GM12801 (cell line): Measurements from ENCODE around the gene ETV3.

Experiments used
- TF ChIP-seq, protein P1 (sequence below): IDR thresholded peaks from one replicate; pipeline ENCODE4 v1.5.1; 2011; ENCODE audit warnings: control low read depth; ENCODE audit not compliant: insufficient read length; ENCODE audit errors: extremely low read depth

The ETV3 gene

GRCh38 chr1:157084720-157085119 is 53.5 kb downstream of the ETV3 start:
- TF ChIP-seq, protein P1, sequence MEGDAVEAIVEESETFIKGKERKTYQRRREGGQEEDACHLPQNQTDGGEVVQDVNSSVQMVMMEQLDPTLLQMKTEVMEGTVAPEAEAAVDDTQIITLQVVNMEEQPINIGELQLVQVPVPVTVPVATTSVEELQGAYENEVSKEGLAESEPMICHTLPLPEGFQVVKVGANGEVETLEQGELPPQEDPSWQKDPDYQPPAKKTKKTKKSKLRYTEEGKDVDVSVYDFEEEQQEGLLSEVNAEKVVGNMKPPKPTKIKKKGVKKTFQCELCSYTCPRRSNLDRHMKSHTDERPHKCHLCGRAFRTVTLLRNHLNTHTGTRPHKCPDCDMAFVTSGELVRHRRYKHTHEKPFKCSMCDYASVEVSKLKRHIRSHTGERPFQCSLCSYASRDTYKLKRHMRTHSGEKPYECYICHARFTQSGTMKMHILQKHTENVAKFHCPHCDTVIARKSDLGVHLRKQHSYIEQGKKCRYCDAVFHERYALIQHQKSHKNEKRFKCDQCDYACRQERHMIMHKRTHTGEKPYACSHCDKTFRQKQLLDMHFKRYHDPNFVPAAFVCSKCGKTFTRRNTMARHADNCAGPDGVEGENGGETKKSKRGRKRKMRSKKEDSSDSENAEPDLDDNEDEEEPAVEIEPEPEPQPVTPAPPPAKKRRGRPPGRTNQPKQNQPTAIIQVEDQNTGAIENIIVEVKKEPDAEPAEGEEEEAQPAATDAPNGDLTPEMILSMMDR, result no peak

- TF ChIP-seq, protein P1, result no peak
Observed at GRCh38 chr1:157081707-157082106, 56.5 kb downstream of the ETV3 start.

DNA sequence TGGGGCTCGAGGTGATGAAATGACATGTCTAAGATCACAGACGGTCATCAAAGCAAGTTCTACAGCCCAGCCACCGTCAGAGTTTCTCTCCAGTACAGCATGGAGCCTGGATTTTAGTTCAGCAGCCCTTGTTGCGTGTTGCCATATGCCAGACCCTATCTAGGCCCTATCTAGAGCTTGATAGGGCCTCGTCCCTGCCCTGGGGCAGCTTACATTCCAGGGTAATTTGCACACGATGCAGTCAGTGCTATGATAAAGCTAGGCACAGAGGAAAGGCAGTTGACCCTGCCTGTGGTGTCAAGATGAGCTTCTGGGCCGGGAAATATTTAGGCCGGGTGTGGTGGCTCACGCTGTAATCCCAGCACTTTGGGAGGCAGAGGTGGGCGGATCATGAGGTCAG is 57.5 kb downstream of the ETV3 start:
- TF ChIP-seq, protein P1, result no peak

- TF ChIP-seq, protein P1, result no peak
Observed at GRCh38 chr1:157077394-157077793, 60.8 kb downstream of the ETV3 start.

DNA sequence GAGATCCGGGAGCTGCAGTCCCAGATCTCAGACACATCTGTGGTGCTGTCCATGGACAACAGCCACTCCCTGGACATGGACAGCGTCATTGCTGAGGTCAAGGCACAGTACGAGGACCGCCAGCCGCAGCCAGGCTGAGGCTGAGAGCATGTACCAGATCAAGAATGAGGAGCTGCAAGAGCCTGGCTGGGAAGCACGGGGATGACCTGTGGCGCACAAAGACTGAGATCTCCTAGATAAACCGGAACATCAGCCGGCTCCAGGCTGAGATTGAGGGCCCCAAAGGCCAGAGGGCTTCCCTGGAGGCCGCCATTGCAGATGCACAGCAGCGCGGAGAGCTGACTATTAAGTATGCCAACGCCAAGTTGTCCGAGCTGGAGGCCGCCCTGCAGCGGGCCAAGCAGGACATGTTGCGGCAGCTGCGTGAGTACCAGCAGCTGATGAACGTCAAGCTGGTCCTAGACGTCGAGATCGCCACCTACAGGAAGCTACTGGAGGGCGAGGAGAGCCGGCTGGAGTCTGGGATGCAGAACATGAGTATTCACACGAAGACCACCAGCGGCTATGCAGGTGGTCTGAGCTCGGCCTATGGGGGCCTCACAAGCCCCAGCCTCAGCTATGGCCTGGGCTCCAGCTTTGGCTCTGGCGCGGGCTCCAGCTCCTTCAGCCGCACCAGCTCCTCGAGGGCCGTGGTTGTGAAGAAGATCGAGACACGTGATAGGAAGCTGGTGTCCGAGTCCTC is 64.1 kb downstream of the ETV3 start:
- TF ChIP-seq, protein P1, result no peak
